MM.1S (cell line): ENCODE measurements around the gene KIF17.

Experiments used
- CTCF ChIP-seq: fragments of 300-600 bp; sonication (generic); IDR thresholded peaks from 2 replicates; pipeline ENCODE4 v1.5.1; 2016; ENCODE audit warnings: antibody characterized with exemption, low read length, mixed read lengths
- EZH2 ChIP-seq: fragments of 300-600 bp; sonication (generic); optimal IDR thresholded peaks from 2 replicates; pipeline ENCODE3; 2017; ENCODE audit warnings: low read depth, mild to moderate bottlenecking, antibody characterized with exemption, low read length, mixed read lengths
- EZH2phosphoT487 ChIP-seq: fragments of 300-600 bp; sonication (generic); IDR thresholded peaks from 2 replicates; pipeline ENCODE4 v1.6.1; 2018; ENCODE audit warnings: antibody characterized with exemption, low read length

- no peak for TF ChIP-seq CTCF
- no peak for TF ChIP-seq EZH2phosphoT487
- TF ChIP-seq EZH2, result no peak
These were observed 23.0 kb upstream of the KIF17 start for GRCh38 chr1:20740781-20741180.
